HepG2 (cell line): ENCODE results near the gene SERPINA3. TPM values are rescaled to one million over a fixed set of nuclear protein-coding genes. Genes with fewer than 3 reads are reported as not detected.

Experiments
- AKAP8 ChIP-seq: sonication (generic); formaldehyde crosslinking; IDR thresholded peaks from 2 replicates; pipeline ENCODE4 v1.5.1; 2020; ENCODE audit warnings: mild to moderate bottlenecking, missing genetic modification reagents
- ARNT2 ChIP-seq: sonication (generic); formaldehyde crosslinking; IDR thresholded peaks from 2 replicates; pipeline ENCODE4 v1.8.0; 2022; ENCODE audit warnings: mild to moderate bottlenecking, low read depth, missing genetic modification reagents, moderate library complexity
- ATF1 ChIP-seq: IDR thresholded peaks from 2 replicates; pipeline ENCODE4 v1.6.1; 2016; ENCODE audit warnings: mild to moderate bottlenecking, control low read depth
- BORCS8-MEF2B ChIP-seq: sonication (generic); formaldehyde crosslinking; IDR thresholded peaks from 2 replicates; pipeline ENCODE4 v1.8.0; 2022; ENCODE audit warnings: mild to moderate bottlenecking, missing genetic modification reagents
- CENPX ChIP-seq: sonication (generic); formaldehyde crosslinking; IDR thresholded peaks from 2 replicates; pipeline ENCODE4 v1.9.0; 2021; ENCODE audit warnings: mild to moderate bottlenecking, missing genetic modification reagents, moderate library complexity
- DMTF1 ChIP-seq: sonication (generic); formaldehyde crosslinking; IDR thresholded peaks from 2 replicates; pipeline ENCODE4 v1.4.0; 2020; ENCODE audit warnings: mild to moderate bottlenecking, missing genetic modification reagents
- ISL2 ChIP-seq: sonication (generic); formaldehyde crosslinking; IDR thresholded peaks from 2 replicates; pipeline ENCODE4 v1.5.0; 2020; ENCODE audit warnings: missing genetic modification reagents
- MIXL1 ChIP-seq: IDR thresholded peaks from 2 replicates; pipeline ENCODE4 v1.6.1; 2016
- SOX13 ChIP-seq, 3 experiments: fragments of 450-650 bp in 1 of 3; sonication (generic) in 1 of 3; formaldehyde crosslinking in 1 of 3; IDR thresholded peaks in 2 of 3; conservative IDR thresholded peaks in 1 of 3; 2 replicates each; pipeline versions ENCODE4 v1.5.0 to v1.6.1; 2016 to 2020; ENCODE audit warnings: antibody characterized with exemption in 1 of 3, mild to moderate bottlenecking in 1 of 3, missing compliant biosample characterization in 1 of 3, missing genetic modification reagents in 1 of 3, moderate library complexity in 1 of 3
- SP140L ChIP-seq: sonication (generic); formaldehyde crosslinking; IDR thresholded peaks from 2 replicates; pipeline ENCODE4 v1.4.0; 2020; ENCODE audit warnings: missing genetic modification reagents, borderline replicate concordance
- TAF15 ChIP-seq: fragments of 200-400 bp; formaldehyde crosslinking; IDR thresholded peaks from one replicate; pipeline ENCODE4 v1.6.1; 2018; ENCODE audit warnings: mild to moderate bottlenecking, low read depth, low read length; ENCODE audit not compliant: poor library complexity, severe bottlenecking
- ZBTB21 ChIP-seq: sonication (generic); formaldehyde crosslinking; IDR thresholded peaks from 2 replicates; pipeline ENCODE4 v1.4.0; 2020; ENCODE audit warnings: missing genetic modification reagents
- ZBTB37 ChIP-seq: sonication (generic); formaldehyde crosslinking; IDR thresholded peaks from 2 replicates; pipeline ENCODE4 v1.4.0; 2020; ENCODE audit warnings: mild to moderate bottlenecking, missing genetic modification reagents
- ZBTB39 ChIP-seq: sonication (generic); formaldehyde crosslinking; IDR thresholded peaks from 2 replicates; pipeline ENCODE4 v1.5.0; 2020; ENCODE audit warnings: missing genetic modification reagents
- ZC3H13 ChIP-seq: sonication (generic); formaldehyde crosslinking; IDR thresholded peaks from 2 replicates; pipeline ENCODE4 v1.8.1; 2023; ENCODE audit warnings: mild to moderate bottlenecking, missing genetic modification reagents, moderate library complexity
- ZGPAT ChIP-seq: IDR thresholded peaks from 2 replicates; pipeline ENCODE4 v1.6.1; 2016; ENCODE audit warnings: mild to moderate bottlenecking
- ZNF317 ChIP-seq: sonication (generic); formaldehyde crosslinking; IDR thresholded peaks from 2 replicates; pipeline ENCODE4 v1.5.0; 2020; ENCODE audit warnings: mild to moderate bottlenecking, missing genetic modification reagents
- ZNF337 ChIP-seq: sonication (generic); formaldehyde crosslinking; IDR thresholded peaks from 2 replicates; pipeline ENCODE4 v1.5.1; 2020; ENCODE audit warnings: missing genetic modification reagents, low read depth, mild to moderate bottlenecking, borderline replicate concordance
- ZNF44 ChIP-seq: sonication (generic); formaldehyde crosslinking; IDR thresholded peaks from 2 replicates; pipeline ENCODE4 v1.5.1; 2020; ENCODE audit warnings: mild to moderate bottlenecking, missing genetic modification reagents
- ZNF451 ChIP-seq: sonication (generic); formaldehyde crosslinking; IDR thresholded peaks from 2 replicates; pipeline ENCODE4 v1.5.0; 2020; ENCODE audit warnings: mild to moderate bottlenecking, missing genetic modification reagents
- ZNF616 ChIP-seq: sonication (generic); formaldehyde crosslinking; IDR thresholded peaks from 2 replicates; pipeline ENCODE4 v1.5.0; 2020; ENCODE audit warnings: low read depth, mild to moderate bottlenecking, missing genetic modification reagents
- ZNF710 ChIP-seq: sonication (generic); formaldehyde crosslinking; IDR thresholded peaks from 2 replicates; pipeline ENCODE4 v1.5.0; 2020; ENCODE audit warnings: mild to moderate bottlenecking, missing genetic modification reagents, borderline replicate concordance
- polyA plus RNA-seq, 8 experiments: library from polyadenylated mRNA; depleted of rRNA in 3 of 8; stranded (reverse) in 7 of 8; unstranded in 1 of 8; fragments of >200 nt; fragmentation: Illumina TruSeq in 4 of 8; extraction: Trizol in 4 of 8; gene quantifications; 2 replicates each; pipeline versions ENCODE4 v1.2.1 to v1.2.3, GENCODE V29; 2011 to 2016; ENCODE audit warnings: low read depth in 4 of 8, missing spikeins in 1 of 8, mixed read lengths in 1 of 8; ENCODE audit not compliant: insufficient read depth in 1 of 8
- total RNA-seq, 5 experiments: library from RNA; depleted of rRNA; stranded (reverse); fragments of >200 nt; fragmentation: Illumina TruSeq; extraction: Trizol; gene quantifications; 2 replicates each; pipeline ENCODE4 v1.2.3, GENCODE V29; 2016; ENCODE audit warnings: low read depth in 1 of 5

SERPINA3 gene
- total and polyA plus RNA-seq, 2 of the 13 experiments (the other 11 are each of a cell fraction or from before 2014, with no cell fraction given) = 825 to 2,200 TPM

GRCh38 chr14:94582851-94583250 is 29.3 kb upstream of the SERPINA3 start (continued):
- TF ChIP-seq ZBTB39 (CRISPR knock-in tag) (no peak), CENPX (no peak), BORCS8-MEF2B (no peak), ATF1 (CRISPR knock-in tag) (no peak), DMTF1 (no peak), ZNF337 (CRISPR knock-in tag) (no peak), ISL2 (CRISPR knock-in tag) (0 out of 2 replicates have a peak, but pooled peaks have one; percentile 4), ZBTB37 (no peak), MIXL1 (0 out of 2 replicates have a peak, but pooled peaks have one; percentile 22), SP140L (CRISPR knock-in tag) (no peak), ZNF451 (CRISPR knock-in tag) (no peak), SOX13 (IDR thresholded peaks at IDR 0.05) (no peak), SOX13 (CRISPR knock-in tag; conservative IDR thresholded peaks at IDR 0.05 in 1 of 2, IDR thresholded peaks at IDR 0.05 in 1 of 2) (peak in 1 of 2 experiments; percentile 23; a peak in 1 of 4 replicates), ZNF317 (no peak), AKAP8 (no peak), ZC3H13 (CRISPR knock-in tag) (no peak), TAF15 (no peak), ZNF616 (CRISPR knock-in tag) (no peak), ARNT2 (0 out of 2 replicates have a peak, but pooled peaks have one; percentile 22), ZBTB21 (CRISPR knock-in tag) (no peak), ZNF710 (no peak), ZNF44 (no peak), ZGPAT (CRISPR knock-in tag) (no peak)
